ENCODE results near the gene NRXN3.

NRXN3 gene

GRCh38 chr14:79496701-79497100 is 1326.5 kb downstream of the NRXN3 start:
- Histone ChIP-seq H3K27ac (ENCODE audit: insufficient read depth, low read depth, low read length, poor library complexity, severe bottlenecking) (no peak overlapping the region), H3K4me3 (ENCODE audit: insufficient read depth, low read depth, low read length) (no peak overlapping the region), H3K9me3 (ENCODE audit: control insufficient read depth, low read length) (no peaks in the 10 kb centered on the region), H3K36me3 (ENCODE audit: control insufficient read depth, insufficient read depth, low read length) (no peaks in the 10 kb centered on the region), H3K4me1 (ENCODE audit: control insufficient read depth, insufficient read depth, low read length) (no peaks in the 10 kb centered on the region), H3K27me3 (ENCODE audit: control insufficient read depth, insufficient read depth, low read length, poor library complexity, severe bottlenecking) (no peaks in the 10 kb centered on the region)
- 96 to 100% methylated on average over 3 to 4 of the region's 4 CpGs for WGBS, 2 experiments

- no peaks in the 10 kb centered on the region for H3K36me3 ChIP-seq (ENCODE audit: control insufficient read depth, insufficient read depth, low read length)
- no peak overlapping the region for H3K27ac ChIP-seq (ENCODE audit: insufficient read depth, low read depth, low read length, poor library complexity, severe bottlenecking)
- no peaks in the 10 kb centered on the region for H3K4me1 ChIP-seq (ENCODE audit: control insufficient read depth, insufficient read depth, low read length)
- WGBS, 2 experiments: 85 to 94% methylated on average over 1 of the region's 1 CpG
- no peak overlapping the region for H3K4me3 ChIP-seq (ENCODE audit: insufficient read depth, low read depth, low read length)
- no peaks in the 10 kb centered on the region for H3K27me3 ChIP-seq (ENCODE audit: control insufficient read depth, insufficient read depth, low read length, poor library complexity, severe bottlenecking)
- H3K9me3 ChIP-seq (ENCODE audit: control insufficient read depth, low read length): no peaks in the 10 kb centered on the region
Observed at GRCh38 chr14:79500489-79500888, 1330.3 kb downstream of the NRXN3 start.

- no peaks in the 10 kb centered on the region for H3K36me3 ChIP-seq (ENCODE audit: control insufficient read depth, insufficient read depth, low read length)
- no peaks in the 10 kb centered on the region for H3K9me3 ChIP-seq (ENCODE audit: control insufficient read depth, low read length)
- H3K4me3 ChIP-seq (ENCODE audit: insufficient read depth, low read depth, low read length): no peak overlapping the region
- no peaks in the 10 kb centered on the region for H3K4me1 ChIP-seq (ENCODE audit: control insufficient read depth, insufficient read depth, low read length)
- 51 to 56% methylated on average over 3 of the region's 3 CpGs for WGBS, 2 experiments
- H3K27ac ChIP-seq (ENCODE audit: insufficient read depth, low read depth, low read length, poor library complexity, severe bottlenecking): no peak overlapping the region
- no peaks in the 10 kb centered on the region for H3K27me3 ChIP-seq (ENCODE audit: control insufficient read depth, insufficient read depth, low read length, poor library complexity, severe bottlenecking)
Observed at GRCh38 chr14:79502136-79502750, 1332.1 kb downstream of the NRXN3 start.

- Histone ChIP-seq H3K4me1 (ENCODE audit: control insufficient read depth, insufficient read depth, low read length) (no peaks in the 10 kb centered on the region), H3K27ac (ENCODE audit: insufficient read depth, low read depth, low read length, poor library complexity, severe bottlenecking) (no peak overlapping the region), H3K36me3 (ENCODE audit: control insufficient read depth, insufficient read depth, low read length) (no peaks in the 10 kb centered on the region), H3K9me3 (ENCODE audit: control insufficient read depth, low read length) (no peaks in the 10 kb centered on the region), H3K27me3 (ENCODE audit: control insufficient read depth, insufficient read depth, low read length, poor library complexity, severe bottlenecking) (no peaks in the 10 kb centered on the region), H3K4me3 (ENCODE audit: insufficient read depth, low read depth, low read length) (no peak overlapping the region)
- WGBS, 2 experiments: 100% methylated on average over 1 of the region's 1 CpG; no CpG with 5 or more reads in 1 of the 2 experiments
Observed at GRCh38 chr14:79502751-79503148, 1332.6 kb downstream of the NRXN3 start.

GRCh38 chr14:79510659-79511058 is 1340.5 kb downstream of the NRXN3 start:
- Histone ChIP-seq H3K36me3 (ENCODE audit: control insufficient read depth, insufficient read depth, low read length) (no peaks in the 10 kb centered on the region), H3K4me1 (ENCODE audit: control insufficient read depth, insufficient read depth, low read length) (peaks cover 12% of the 10 kb centered on the region), H3K27ac (ENCODE audit: insufficient read depth, low read depth, low read length, poor library complexity, severe bottlenecking) (no peak overlapping the region), H3K27me3 (ENCODE audit: control insufficient read depth, insufficient read depth, low read length, poor library complexity, severe bottlenecking) (no peaks in the 10 kb centered on the region), H3K9me3 (ENCODE audit: control insufficient read depth, low read length) (no peaks in the 10 kb centered on the region), H3K4me3 (ENCODE audit: insufficient read depth, low read depth, low read length) (no peak overlapping the region)
- 50 to 51% methylated on average over 3 of the region's 3 CpGs for WGBS, 2 experiments

GRCh38 chr14:79511146-79511545 is 1341.0 kb downstream of the NRXN3 start:
- no peak overlapping the region for H3K4me3 ChIP-seq (ENCODE audit: insufficient read depth, low read depth, low read length)
- no peaks in the 10 kb centered on the region for H3K9me3 ChIP-seq (ENCODE audit: control insufficient read depth, low read length)
- no peak overlapping the region for H3K27ac ChIP-seq (ENCODE audit: insufficient read depth, low read depth, low read length, poor library complexity, severe bottlenecking)
- H3K36me3 ChIP-seq (ENCODE audit: control insufficient read depth, insufficient read depth, low read length): no peaks in the 10 kb centered on the region
- H3K27me3 ChIP-seq (ENCODE audit: control insufficient read depth, insufficient read depth, low read length, poor library complexity, severe bottlenecking): no peaks in the 10 kb centered on the region
- H3K4me1 ChIP-seq (ENCODE audit: control insufficient read depth, insufficient read depth, low read length): peaks cover 17% of the 10 kb centered on the region
- 88 to 90% methylated on average over 3 of the region's 3 CpGs for WGBS, 2 experiments

GRCh38 chr14:79513446-79513845 is 1343.3 kb downstream of the NRXN3 start:
- Histone ChIP-seq H3K27ac (ENCODE audit: insufficient read depth, low read depth, low read length, poor library complexity, severe bottlenecking) (no peak overlapping the region), H3K9me3 (ENCODE audit: control insufficient read depth, low read length) (no peaks in the 10 kb centered on the region), H3K36me3 (ENCODE audit: control insufficient read depth, insufficient read depth, low read length) (no peaks in the 10 kb centered on the region), H3K4me3 (ENCODE audit: insufficient read depth, low read depth, low read length) (no peak overlapping the region), H3K27me3 (ENCODE audit: control insufficient read depth, insufficient read depth, low read length, poor library complexity, severe bottlenecking) (no peaks in the 10 kb centered on the region), H3K4me1 (ENCODE audit: control insufficient read depth, insufficient read depth, low read length) (peaks cover 19% of the 10 kb centered on the region)
- 92 to 100% methylated on average over 1 of the region's 1 CpG for whole genome bisulfite sequencing, 2 experiments

GRCh38 chr14:79514700-79515099 is 1344.5 kb downstream of the NRXN3 start:
- no peak overlapping the region for H3K27ac ChIP-seq (ENCODE audit: insufficient read depth, low read depth, low read length, poor library complexity, severe bottlenecking)
- H3K4me1 ChIP-seq (ENCODE audit: control insufficient read depth, insufficient read depth, low read length): peaks cover 19% of the 10 kb centered on the region
- 73 to 95% methylated on average over 2 of the region's 2 CpGs for WGBS, 2 experiments
- H3K4me3 ChIP-seq (ENCODE audit: insufficient read depth, low read depth, low read length): no peak overlapping the region
- no peaks in the 10 kb centered on the region for H3K36me3 ChIP-seq (ENCODE audit: control insufficient read depth, insufficient read depth, low read length)
- H3K27me3 ChIP-seq (ENCODE audit: control insufficient read depth, insufficient read depth, low read length, poor library complexity, severe bottlenecking): no peaks in the 10 kb centered on the region
- H3K9me3 ChIP-seq (ENCODE audit: control insufficient read depth, low read length): no peaks in the 10 kb centered on the region

- H3K27me3 ChIP-seq (ENCODE audit: control insufficient read depth, insufficient read depth, low read length, poor library complexity, severe bottlenecking): no peaks in the 10 kb centered on the region
- H3K27ac ChIP-seq (ENCODE audit: insufficient read depth, low read depth, low read length, poor library complexity, severe bottlenecking): no peak overlapping the region
- H3K36me3 ChIP-seq (ENCODE audit: control insufficient read depth, insufficient read depth, low read length): no peaks in the 10 kb centered on the region
- H3K4me3 ChIP-seq (ENCODE audit: insufficient read depth, low read depth, low read length): no peak overlapping the region
- 87 to 90% methylated on average over 3 of the region's 3 CpGs for WGBS, 2 experiments
- H3K4me1 ChIP-seq (ENCODE audit: control insufficient read depth, insufficient read depth, low read length): peaks cover 19% of the 10 kb centered on the region
- no peaks in the 10 kb centered on the region for H3K9me3 ChIP-seq (ENCODE audit: control insufficient read depth, low read length)
Observed at GRCh38 chr14:79515158-79515557, 1345.0 kb downstream of the NRXN3 start.

GRCh38 chr14:79516009-79516408 is 1345.8 kb downstream of the NRXN3 start:
- Histone ChIP-seq H3K9me3 (ENCODE audit: control insufficient read depth, low read length) (no peaks in the 10 kb centered on the region), H3K4me1 (ENCODE audit: control insufficient read depth, insufficient read depth, low read length) (peaks cover 19% of the 10 kb centered on the region), H3K27me3 (ENCODE audit: control insufficient read depth, insufficient read depth, low read length, poor library complexity, severe bottlenecking) (no peaks in the 10 kb centered on the region), H3K4me3 (ENCODE audit: insufficient read depth, low read depth, low read length) (no peak overlapping the region), H3K36me3 (ENCODE audit: control insufficient read depth, insufficient read depth, low read length) (no peaks in the 10 kb centered on the region), H3K27ac (ENCODE audit: insufficient read depth, low read depth, low read length, poor library complexity, severe bottlenecking) (peak overlapping the region; percentile 27)
- WGBS, 2 experiments: 42 to 65% methylated on average over 2 of the region's 2 CpGs

GRCh38 chr14:79525416-79525815 is 1355.2 kb downstream of the NRXN3 start:
- Histone ChIP-seq H3K27me3 (ENCODE audit: control insufficient read depth, insufficient read depth, low read length, poor library complexity, severe bottlenecking) (no peaks in the 10 kb centered on the region), H3K9me3 (ENCODE audit: control insufficient read depth, low read length) (no peaks in the 10 kb centered on the region)
- 91 to 95% methylated on average over 2 to 3 of the region's 3 CpGs for WGBS, 2 experiments

More at GRCh38 chr14:79525416-79525815, 1355.2 kb downstream of the NRXN3 start:
- Histone ChIP-seq H3K36me3 (ENCODE audit: control insufficient read depth, insufficient read depth, low read length) (no peaks in the 10 kb centered on the region), H3K4me3 (ENCODE audit: insufficient read depth, low read depth, low read length) (no peak overlapping the region), H3K27ac (ENCODE audit: insufficient read depth, low read depth, low read length, poor library complexity, severe bottlenecking) (no peak overlapping the region), H3K4me1 (ENCODE audit: control insufficient read depth, insufficient read depth, low read length) (no peaks in the 10 kb centered on the region)
